Measurements from ENCODE around the gene ING2. TPM values are rescaled to one million over a fixed set of nuclear protein-coding genes. Genes with fewer than 3 reads are reported as not detected.

The ING2 gene
- total and polyA plus RNA-seq, 2 donors (not counting 1 experiment from before 2014, with no cell fraction given), result 7.8 to 10.0 TPM

- WGBS (ENCODE audit: insufficient coverage), result 96% methylated on average over 2 of the region's 6 CpGs
- H3K36me3 ChIP-seq (replicated peaks in 1 of 2; ENCODE audit: control extremely low read depth in 1 of 2, control insufficient read depth in 1 of 2, extremely low read depth in 1 of 2, insufficient read depth in 2 of 2, low read length in 1 of 2), result no peaks in the 10 kb centered on the region
- no peak overlapping the region for H3K27ac ChIP-seq (ENCODE audit: low read length in 2 of 2)
- Mint-ChIP-seq H3K27me3 (peaks cover 21% of the 10 kb centered on the region), H3K9me3 (ENCODE audit: insufficient read depth) (no peaks in the 10 kb centered on the region), H3K4me3 (no peak overlapping the region), H3K4me1 (no peaks in the 10 kb centered on the region), H3K27ac (no peak overlapping the region)
- H3K79me2 ChIP-seq (ENCODE audit: control insufficient read depth, insufficient read depth, low read length), result no peaks in the 10 kb centered on the region
- peaks cover 0 to 2% (median 0%) of the 10 kb centered on the region in 4 experiments for H3K27me3 ChIP-seq (replicated peaks in 1 of 4; ENCODE audit: control extremely low read depth in 1 of 4, control insufficient read depth in 3 of 4, insufficient read depth in 4 of 4, low read length in 3 of 4)
- no peak overlapping the region for H3K9ac ChIP-seq (ENCODE audit: low read length)
- ChIA-PET POLR2A (no interaction called here), CTCF (no interaction called here)
- no peak overlapping the region for H3K4me3 ChIP-seq (ENCODE audit: control extremely low read depth in 1 of 5, extremely low read depth in 1 of 5, insufficient read depth in 1 of 5, low read depth in 2 of 5, low read length in 4 of 5)
- no peak for TF ChIP-seq EZH2 (IDR thresholded peaks at IDR 0.05; ENCODE audit: borderline replicate concordance, insufficient read depth, low read depth, low read length, poor library complexity, severe bottlenecking)
- TF ChIP-seq, protein P1, sequence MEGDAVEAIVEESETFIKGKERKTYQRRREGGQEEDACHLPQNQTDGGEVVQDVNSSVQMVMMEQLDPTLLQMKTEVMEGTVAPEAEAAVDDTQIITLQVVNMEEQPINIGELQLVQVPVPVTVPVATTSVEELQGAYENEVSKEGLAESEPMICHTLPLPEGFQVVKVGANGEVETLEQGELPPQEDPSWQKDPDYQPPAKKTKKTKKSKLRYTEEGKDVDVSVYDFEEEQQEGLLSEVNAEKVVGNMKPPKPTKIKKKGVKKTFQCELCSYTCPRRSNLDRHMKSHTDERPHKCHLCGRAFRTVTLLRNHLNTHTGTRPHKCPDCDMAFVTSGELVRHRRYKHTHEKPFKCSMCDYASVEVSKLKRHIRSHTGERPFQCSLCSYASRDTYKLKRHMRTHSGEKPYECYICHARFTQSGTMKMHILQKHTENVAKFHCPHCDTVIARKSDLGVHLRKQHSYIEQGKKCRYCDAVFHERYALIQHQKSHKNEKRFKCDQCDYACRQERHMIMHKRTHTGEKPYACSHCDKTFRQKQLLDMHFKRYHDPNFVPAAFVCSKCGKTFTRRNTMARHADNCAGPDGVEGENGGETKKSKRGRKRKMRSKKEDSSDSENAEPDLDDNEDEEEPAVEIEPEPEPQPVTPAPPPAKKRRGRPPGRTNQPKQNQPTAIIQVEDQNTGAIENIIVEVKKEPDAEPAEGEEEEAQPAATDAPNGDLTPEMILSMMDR (IDR thresholded peaks at IDR 0.05), result no peak
- no peaks in the 10 kb centered on the region for H4K20me1 ChIP-seq (ENCODE audit: control insufficient read depth, insufficient read depth, low read length, poor library complexity, severe bottlenecking)
- intact Hi-C loops (cut with micrococcal nuclease), result no loop called here
- no peak overlapping the region for H2AFZ ChIP-seq (ENCODE audit: insufficient read depth, low read depth, low read length, poor library complexity, severe bottlenecking)
- ATAC-seq (ENCODE audit: low read depth) (no peak), DNase-seq (no peak)
- H3K4me2 ChIP-seq (replicated peaks; ENCODE audit: low read depth, low read length, poor library complexity, severe bottlenecking), result no peak overlapping the region
- H3K4me1 ChIP-seq (ENCODE audit: control insufficient read depth in 2 of 2, insufficient read depth in 2 of 2, low read length in 2 of 2), result no peaks in the 10 kb centered on the region
- peaks cover 0 to 9% (median 0%) of the 10 kb centered on the region in 3 donors for H3K9me3 ChIP-seq (ENCODE audit: control extremely low read depth in 1 of 3, control insufficient read depth in 2 of 3, insufficient read depth in 1 of 3, low read length in 2 of 3)
Measured at GRCh38 chr4:183557611-183558010, 52.8 kb downstream of the ING2 start.

- H3K36me3 ChIP-seq (replicated peaks in 1 of 2; ENCODE audit: control extremely low read depth in 1 of 2, control insufficient read depth in 1 of 2, extremely low read depth in 1 of 2, insufficient read depth in 2 of 2, low read length in 1 of 2), result no peaks in the 10 kb centered on the region
- TF ChIP-seq, protein P1 (IDR thresholded peaks at IDR 0.05), result no peak
- TF ChIP-seq EZH2 (IDR thresholded peaks at IDR 0.05; ENCODE audit: borderline replicate concordance, insufficient read depth, low read depth, low read length, poor library complexity, severe bottlenecking), result no peak
- CTCF ChIA-PET, result no interaction called here
- Mint-ChIP-seq H3K27me3 (peaks cover 27% of the 10 kb centered on the region), H3K4me1 (no peaks in the 10 kb centered on the region), H3K9me3 (ENCODE audit: insufficient read depth) (no peaks in the 10 kb centered on the region), H3K4me3 (no peak overlapping the region), H3K27ac (no peak overlapping the region)
- no peaks in the 10 kb centered on the region for H3K79me2 ChIP-seq (ENCODE audit: control insufficient read depth, insufficient read depth, low read length)
- intact Hi-C loops (cut with micrococcal nuclease), result no loop called here
- H2AFZ ChIP-seq (ENCODE audit: insufficient read depth, low read depth, low read length, poor library complexity, severe bottlenecking), result no peak overlapping the region
- H3K4me3 ChIP-seq (ENCODE audit: control extremely low read depth in 1 of 5, extremely low read depth in 1 of 5, insufficient read depth in 1 of 5, low read depth in 2 of 5, low read length in 4 of 5), result no peak overlapping the region
- WGBS (ENCODE audit: insufficient coverage), result 87% methylated on average over 11 of the region's 12 CpGs
- no peak overlapping the region for H3K27ac ChIP-seq (ENCODE audit: low read length in 2 of 2)
- DNase-seq, result no peak
- no peak overlapping the region for H3K9ac ChIP-seq (ENCODE audit: low read length)
- H3K9me3 ChIP-seq (ENCODE audit: control extremely low read depth in 1 of 3, control insufficient read depth in 2 of 3, insufficient read depth in 1 of 3, low read length in 2 of 3), result peaks cover 0 to 5% (median 0%) of the 10 kb centered on the region in 3 donors
- no peaks in the 10 kb centered on the region for H4K20me1 ChIP-seq (ENCODE audit: control insufficient read depth, insufficient read depth, low read length, poor library complexity, severe bottlenecking)
- no peaks in the 10 kb centered on the region for H3K4me1 ChIP-seq (ENCODE audit: control insufficient read depth in 2 of 2, insufficient read depth in 2 of 2, low read length in 2 of 2)
- POLR2A ChIA-PET, result no interaction called here
- peaks cover 0 to 2% (median 0%) of the 10 kb centered on the region in 4 experiments for H3K27me3 ChIP-seq (replicated peaks in 1 of 4; ENCODE audit: control extremely low read depth in 1 of 4, control insufficient read depth in 3 of 4, insufficient read depth in 4 of 4, low read length in 3 of 4)
- no peak overlapping the region for H3K4me2 ChIP-seq (replicated peaks; ENCODE audit: low read depth, low read length, poor library complexity, severe bottlenecking)
- no peak for ATAC-seq (ENCODE audit: low read depth)
Measured at GRCh38 chr4:183558873-183559272, 54.0 kb downstream of the ING2 start.

Measured in B cell (primary cell).